Hepatocyte (in vitro differentiated cells): ENCODE measurements around the gene SNAP23.

Source experiments
- EZH2phosphoT487 ChIP-seq: fragments of 200-600 bp; sonication (generic); IDR thresholded peaks from one replicate; pipeline ENCODE4 v1.6.1; 2018; ENCODE audit warnings: antibody characterized with exemption, mild to moderate bottlenecking, low read depth, moderate library complexity; ENCODE audit not compliant: unreplicated experiment, severe bottlenecking
- TF ChIP-seq, protein P1 (sequence below): fragments of 200-600 bp; sonication (generic); IDR thresholded peaks from 2 replicates; pipeline ENCODE4 v1.5.1; 2016; ENCODE audit warnings: antibody characterized with exemption, mild to moderate bottlenecking; ENCODE audit not compliant: poor library complexity

- TF ChIP-seq, protein P1, sequence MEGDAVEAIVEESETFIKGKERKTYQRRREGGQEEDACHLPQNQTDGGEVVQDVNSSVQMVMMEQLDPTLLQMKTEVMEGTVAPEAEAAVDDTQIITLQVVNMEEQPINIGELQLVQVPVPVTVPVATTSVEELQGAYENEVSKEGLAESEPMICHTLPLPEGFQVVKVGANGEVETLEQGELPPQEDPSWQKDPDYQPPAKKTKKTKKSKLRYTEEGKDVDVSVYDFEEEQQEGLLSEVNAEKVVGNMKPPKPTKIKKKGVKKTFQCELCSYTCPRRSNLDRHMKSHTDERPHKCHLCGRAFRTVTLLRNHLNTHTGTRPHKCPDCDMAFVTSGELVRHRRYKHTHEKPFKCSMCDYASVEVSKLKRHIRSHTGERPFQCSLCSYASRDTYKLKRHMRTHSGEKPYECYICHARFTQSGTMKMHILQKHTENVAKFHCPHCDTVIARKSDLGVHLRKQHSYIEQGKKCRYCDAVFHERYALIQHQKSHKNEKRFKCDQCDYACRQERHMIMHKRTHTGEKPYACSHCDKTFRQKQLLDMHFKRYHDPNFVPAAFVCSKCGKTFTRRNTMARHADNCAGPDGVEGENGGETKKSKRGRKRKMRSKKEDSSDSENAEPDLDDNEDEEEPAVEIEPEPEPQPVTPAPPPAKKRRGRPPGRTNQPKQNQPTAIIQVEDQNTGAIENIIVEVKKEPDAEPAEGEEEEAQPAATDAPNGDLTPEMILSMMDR, result no peak
- no peak for TF ChIP-seq EZH2phosphoT487
Measured at GRCh38 chr15:42471002-42471401, 24.4 kb upstream of the SNAP23 start.
